Esophagus squamous epithelium (tissue), 4 donors: ENCODE results near the gene DIRAS1.

Experiments
- POLR2A ChIP-seq, 4 donors: fragments of 450-650 bp; IDR thresholded peaks; one replicate each; pipeline ENCODE4 v1.6.1; 2017; ENCODE audit warnings: antibody characterized with exemption in 4 of 4, mild to moderate bottlenecking in 4 of 4, moderate library complexity in 3 of 4
- TF ChIP-seq, protein P1 (sequence below), 6 experiments: fragments of 450-650 bp in 4 of 6; fragments of 200-600 bp in 2 of 6; sonication (generic) in 2 of 6; IDR thresholded peaks; one replicate each; pipeline ENCODE4 v1.5.1; 2016 to 2019; ENCODE audit warnings: antibody characterized with exemption in 6 of 6, mild to moderate bottlenecking in 4 of 6, moderate library complexity in 4 of 6

DNA sequence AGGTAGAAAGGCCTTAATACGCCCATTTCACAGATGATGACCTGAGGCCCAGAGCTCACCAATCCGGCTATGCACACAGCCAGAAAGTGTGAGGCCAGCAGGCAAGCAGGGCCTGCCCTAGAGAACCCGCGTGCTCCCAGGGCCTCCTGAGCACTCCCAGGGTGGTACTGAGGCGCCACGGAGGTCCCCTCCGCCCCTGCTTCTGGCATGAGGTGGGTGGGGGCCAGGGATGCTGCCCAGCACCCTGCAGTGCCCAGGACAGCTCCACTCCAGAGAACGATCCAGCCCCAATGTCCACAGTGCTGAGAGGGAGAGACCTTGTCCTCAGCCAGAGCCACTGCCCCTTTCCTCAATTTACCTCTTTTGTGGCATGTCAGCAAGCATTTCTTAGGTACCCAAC lies 48.0 kb upstream of the DIRAS1 start:
- no peak for TF ChIP-seq POLR2A (IDR thresholded peaks at IDR 0.05)
- TF ChIP-seq, protein P1, sequence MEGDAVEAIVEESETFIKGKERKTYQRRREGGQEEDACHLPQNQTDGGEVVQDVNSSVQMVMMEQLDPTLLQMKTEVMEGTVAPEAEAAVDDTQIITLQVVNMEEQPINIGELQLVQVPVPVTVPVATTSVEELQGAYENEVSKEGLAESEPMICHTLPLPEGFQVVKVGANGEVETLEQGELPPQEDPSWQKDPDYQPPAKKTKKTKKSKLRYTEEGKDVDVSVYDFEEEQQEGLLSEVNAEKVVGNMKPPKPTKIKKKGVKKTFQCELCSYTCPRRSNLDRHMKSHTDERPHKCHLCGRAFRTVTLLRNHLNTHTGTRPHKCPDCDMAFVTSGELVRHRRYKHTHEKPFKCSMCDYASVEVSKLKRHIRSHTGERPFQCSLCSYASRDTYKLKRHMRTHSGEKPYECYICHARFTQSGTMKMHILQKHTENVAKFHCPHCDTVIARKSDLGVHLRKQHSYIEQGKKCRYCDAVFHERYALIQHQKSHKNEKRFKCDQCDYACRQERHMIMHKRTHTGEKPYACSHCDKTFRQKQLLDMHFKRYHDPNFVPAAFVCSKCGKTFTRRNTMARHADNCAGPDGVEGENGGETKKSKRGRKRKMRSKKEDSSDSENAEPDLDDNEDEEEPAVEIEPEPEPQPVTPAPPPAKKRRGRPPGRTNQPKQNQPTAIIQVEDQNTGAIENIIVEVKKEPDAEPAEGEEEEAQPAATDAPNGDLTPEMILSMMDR (IDR thresholded peaks at IDR 0.05), result no peak
